K562 (cell line): Measurements from ENCODE around the gene LOC101059915.
"Not testable (repeated sequence)": the region's sequence is repeated elsewhere in the genome, so short reads cannot be mapped to it uniquely, and the experiment has no call there.

Source experiments
- ATF3 ChIP-seq, 2 experiments: fragments of 450-650 bp in 1 of 2; sonication (generic) in 1 of 2; formaldehyde crosslinking in 1 of 2; IDR thresholded peaks in 1 of 2; conservative IDR thresholded peaks in 1 of 2; 2 replicates each; pipeline versions ENCODE4 v1.6.1 to v1.8.1; 2016 to 2023; ENCODE audit warnings: mild to moderate bottlenecking in 2 of 2, moderate library complexity in 2 of 2, inconsistent platforms in 1 of 2, missing genetic modification reagents in 1 of 2
- LEF1 ChIP-seq: fragments of 450-650 bp; IDR thresholded peaks from 2 replicates; pipeline ENCODE4 v1.6.1; 2016; ENCODE audit warnings: mild to moderate bottlenecking
- TBL1XR1 ChIP-seq, 2 experiments: IDR thresholded peaks; 2 replicates each; pipeline ENCODE4 v1.6.1; 2012; ENCODE audit warnings: improper control_type of control experiment in 2 of 2, low read length in 2 of 2, mild to moderate bottlenecking in 1 of 2
- TEAD1 ChIP-seq, 2 experiments: fragments of 450-650 bp in 1 of 2; sonication (generic) in 1 of 2; formaldehyde crosslinking; IDR thresholded peaks; 2 replicates each; pipeline versions ENCODE4 v1.4.0 to v1.8.0; 2020 to 2022; ENCODE audit warnings: mild to moderate bottlenecking in 2 of 2, missing genetic modification reagents in 1 of 2
- ZBTB12 ChIP-seq: fragments of 250-450 bp; sonication (Bioruptor Pico); IDR thresholded peaks from 2 replicates; pipeline ENCODE4 v1.4.0; 2020

GRCh38 chrX:71676068-71676795 is 8.9 kb downstream of the LOC101059915 start:
- not testable (repeated sequence) for TF ChIP-seq TBL1XR1 (IDR thresholded peaks at IDR 0.05; ENCODE audit: low read length in 2 of 2); TEAD1 (CRISPR knock-in tag; IDR thresholded peaks at IDR 0.05); ATF3 (IDR thresholded peaks at IDR 0.05); ATF3 (CRISPR knock-in tag; conservative IDR thresholded peaks at IDR 0.05); LEF1; ZBTB12
